ENCODE results near the gene CD37. TPM values are rescaled to one million over a fixed set of nuclear protein-coding genes. Genes with fewer than 3 reads are reported as not detected.

Gene CD37
- total RNA-seq, 1 donor from 2014 or later, result 4.0 TPM

DNA sequence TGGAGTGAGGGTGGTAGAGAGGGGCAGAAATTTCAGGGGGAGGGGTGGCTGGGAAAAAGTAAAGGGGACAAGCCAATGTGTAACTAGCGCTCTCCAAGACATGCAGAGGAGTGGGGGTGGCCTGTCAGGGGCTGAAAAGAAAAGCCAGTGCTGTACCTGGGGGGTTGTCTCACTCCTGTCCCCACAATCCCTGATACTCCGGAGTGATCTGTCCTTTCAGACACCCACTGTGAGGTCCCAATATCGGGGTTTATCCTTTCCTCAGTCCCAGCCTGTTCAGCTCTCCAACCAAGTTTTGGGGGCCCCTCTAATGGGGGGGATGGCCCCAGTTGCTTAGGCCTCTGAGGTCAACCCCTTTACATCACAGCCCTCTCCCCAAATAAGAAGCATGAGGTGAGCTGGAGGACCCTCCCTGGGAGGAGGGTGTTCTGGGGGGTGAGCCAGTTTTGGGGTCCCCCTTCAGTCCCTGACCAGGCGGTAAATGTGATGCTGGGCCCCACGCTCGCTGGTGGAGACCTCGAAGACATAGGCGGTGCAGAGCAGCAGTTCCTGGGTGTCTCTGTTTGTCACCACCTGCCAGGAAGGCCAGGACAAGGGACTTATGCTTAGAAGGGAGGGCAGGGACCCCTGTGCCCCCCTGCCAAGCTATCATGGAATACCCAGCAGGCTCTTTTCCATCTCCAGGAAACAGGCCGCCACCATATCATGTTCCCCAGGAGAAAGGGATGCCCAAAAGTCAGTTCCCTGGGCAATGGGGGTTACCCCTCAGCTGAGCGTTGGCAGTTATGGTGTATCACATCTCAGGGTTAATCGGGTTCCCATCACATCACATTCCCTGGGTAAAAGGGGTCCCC lies 5.9 kb downstream of the CD37 start:
- intact Hi-C loops (cut with DNase I), result no loop called here
- ATAC-seq (ENCODE audit: poor library complexity) (no peak), DNase-seq (no peak)

GRCh38 chr19:49342291-49342721 lies 7.1 kb downstream of the CD37 start:
- DNase-seq (no peak), ATAC-seq (ENCODE audit: poor library complexity) (no peak)
- intact Hi-C loops (cut with DNase I), result no loop called here

GRCh38 chr19:49343123-49343522 lies 7.9 kb downstream of the CD37 start:
- ATAC-seq (ENCODE audit: poor library complexity) (no peak), DNase-seq (no peak)
- intact Hi-C loops (cut with DNase I), result no loop called here

DNA sequence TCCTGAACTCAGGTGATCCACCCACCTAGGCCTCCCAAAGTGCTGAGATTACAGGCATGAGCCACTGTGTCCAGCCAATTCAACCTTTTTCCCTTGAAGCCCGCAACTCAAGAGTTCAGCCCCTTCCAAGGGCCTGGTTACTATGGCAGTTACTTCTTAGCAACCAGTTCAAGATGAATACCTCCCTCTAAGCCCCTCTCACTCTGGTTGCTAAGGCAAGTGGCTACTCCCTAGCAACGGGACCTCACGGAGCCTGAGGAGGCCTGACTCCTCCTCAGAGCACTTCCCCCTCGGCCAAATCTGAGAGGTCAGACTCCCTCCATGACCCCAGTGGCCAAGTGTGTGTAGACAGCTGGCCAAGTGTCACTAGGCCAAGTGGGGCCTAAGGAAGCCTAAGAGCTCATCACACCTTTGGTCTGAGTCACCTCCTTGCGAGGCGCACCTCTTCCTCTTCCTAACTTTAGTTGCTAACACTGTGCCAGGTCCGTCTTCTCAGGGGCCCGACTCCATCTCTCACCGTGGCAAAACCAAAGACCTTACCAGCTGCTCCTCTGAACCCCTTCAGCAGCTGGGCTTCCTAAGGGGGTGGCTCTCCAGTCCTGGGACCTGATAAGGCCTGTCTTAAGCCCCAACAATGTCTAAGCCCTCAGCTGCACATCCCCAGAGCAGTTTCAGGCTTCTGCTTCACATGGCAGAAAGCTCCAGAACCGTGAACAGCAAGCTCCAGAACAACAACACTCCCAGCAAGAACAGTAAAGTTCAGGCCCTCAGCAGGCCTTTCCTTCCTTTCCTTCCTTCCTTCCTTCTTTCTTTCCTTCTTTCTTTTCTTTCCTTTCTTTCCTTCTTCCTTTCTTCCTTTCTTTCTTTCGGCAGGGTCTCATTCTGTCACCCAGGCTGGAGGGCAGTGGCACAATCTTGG lies 9.6 kb downstream of the CD37 start:
- no peak for DNase-seq
- no peak for ATAC-seq (ENCODE audit: poor library complexity)
- intact Hi-C loops (cut with DNase I), result no loop called here

DNA sequence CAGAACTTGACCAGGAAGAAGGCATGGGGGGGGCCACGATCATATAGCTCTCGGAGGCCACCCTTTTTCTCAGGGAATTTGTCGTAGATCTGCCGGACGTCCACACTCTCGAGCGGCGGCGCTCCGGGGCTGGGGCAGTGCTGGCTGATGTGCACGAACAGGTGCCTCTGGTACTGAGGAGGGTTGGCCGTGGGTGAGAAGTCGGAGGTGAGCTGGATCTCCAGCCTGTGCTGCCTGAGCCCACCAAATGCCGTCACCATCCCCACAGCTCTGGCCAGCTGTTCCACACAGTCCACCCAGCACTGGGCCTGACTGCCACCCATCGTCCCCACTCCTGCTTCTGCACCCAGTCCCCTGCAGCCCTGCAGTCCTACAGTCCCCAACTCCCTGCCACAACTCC lies 12.0 kb downstream of the CD37 start:
- intact Hi-C loops (cut with DNase I), result no loop called here
- no peak for ATAC-seq (ENCODE audit: poor library complexity)
- no peak for DNase-seq

DNA sequence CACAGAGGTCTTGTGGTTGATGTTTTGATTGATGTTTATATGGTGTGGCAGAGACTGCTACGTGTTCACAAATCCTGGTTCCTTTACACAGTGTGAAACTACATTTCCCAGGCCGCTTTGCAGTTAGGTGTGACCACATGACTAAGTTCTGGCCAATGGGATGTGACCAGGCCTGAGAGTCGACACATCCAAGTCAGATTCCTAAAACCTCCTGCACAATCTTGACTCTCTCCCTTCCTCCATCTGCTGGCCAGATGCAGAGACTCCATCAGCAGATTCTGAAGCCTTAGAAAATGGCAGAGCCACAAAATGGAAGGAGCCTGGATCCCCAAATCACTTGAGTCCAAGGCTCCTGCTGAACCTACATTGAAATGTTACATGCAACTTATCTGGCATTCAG lies 12.6 kb downstream of the CD37 start:
- intact Hi-C loops (cut with DNase I), result no loop called here
- peak; percentile 61 for ATAC-seq (ENCODE audit: poor library complexity)

DNA sequence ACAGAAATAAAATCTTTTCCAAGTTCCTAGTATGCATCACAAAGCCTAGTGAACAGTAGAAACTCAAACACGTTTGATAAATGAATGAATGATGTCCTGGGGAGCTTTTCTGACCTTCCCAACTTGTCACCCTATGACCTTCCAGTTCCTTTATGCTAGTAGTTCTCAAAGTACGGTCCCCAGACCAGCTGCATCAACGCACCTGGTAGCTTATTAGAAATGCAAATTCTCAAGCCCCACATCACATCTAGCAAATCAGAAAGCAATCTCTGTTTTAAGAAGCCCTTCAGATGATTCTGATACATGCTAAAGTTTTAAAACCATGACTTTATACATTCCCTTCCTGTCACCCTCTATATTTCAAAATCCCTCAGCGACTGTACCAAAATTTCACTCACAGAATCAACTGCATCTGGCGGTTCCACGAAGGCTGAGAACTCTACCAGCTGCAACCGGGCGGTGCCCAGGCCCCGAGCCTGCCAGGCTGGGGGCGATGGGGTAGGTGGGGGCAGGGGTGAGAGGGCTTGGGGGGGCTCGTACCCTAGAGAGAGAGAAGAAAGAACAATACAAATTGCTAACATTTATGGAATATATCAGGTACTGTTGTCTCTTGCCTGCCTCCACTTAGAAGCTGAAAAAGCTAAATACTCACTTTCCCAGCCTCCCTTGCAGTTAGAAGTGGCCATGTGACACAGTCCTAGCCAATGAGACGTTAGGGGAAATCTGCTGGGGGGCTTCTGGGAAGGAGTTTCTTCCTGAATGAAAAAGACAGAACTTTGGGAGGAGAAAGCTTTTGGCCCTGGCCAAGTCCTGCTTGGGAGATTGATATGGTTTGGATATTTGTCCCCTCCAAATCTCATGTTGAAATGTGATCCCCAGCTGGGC lies 13.3 kb downstream of the CD37 start:
- no peak for DNase-seq
- ATAC-seq (ENCODE audit: poor library complexity), result no peak
- intact Hi-C loops (cut with DNase I), result no loop called here

More for the DNA sequence above, 12.6 kb downstream of the CD37 start:
- DNase-seq, result no peak

GRCh38 chr19:49349567-49349966 lies 14.4 kb downstream of the CD37 start:
- no peak for ATAC-seq (ENCODE audit: poor library complexity)
- intact Hi-C loops (cut with DNase I), result no loop called here
- DNase-seq, result no peak

DNA sequence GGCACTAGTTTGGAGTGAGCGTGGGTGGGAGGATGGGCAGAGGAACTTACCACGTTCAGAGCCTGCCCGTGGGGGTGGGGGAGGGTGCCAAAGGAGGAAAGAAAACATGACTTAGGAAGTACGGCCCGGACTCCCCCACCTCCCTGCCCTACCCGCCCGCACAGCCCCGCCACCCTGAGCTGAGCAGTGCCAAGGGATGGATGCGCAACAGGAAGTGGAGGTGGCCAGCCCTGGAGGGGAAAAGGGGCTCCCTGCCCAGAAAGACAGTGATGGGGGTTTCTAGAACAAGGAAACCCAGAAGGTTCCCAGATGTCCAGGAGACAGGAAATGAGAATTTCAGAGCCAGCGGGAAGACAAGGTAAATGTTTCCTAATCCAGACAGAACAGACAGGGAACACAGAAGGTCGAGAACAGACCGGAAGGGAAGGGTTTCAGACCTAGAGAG lies 20.7 kb downstream of the CD37 start:
- DNase-seq (peak; percentile 69), ATAC-seq (ENCODE audit: poor library complexity) (peak; percentile 28)
- intact Hi-C loops (cut with DNase I), result no loop called here

DNA sequence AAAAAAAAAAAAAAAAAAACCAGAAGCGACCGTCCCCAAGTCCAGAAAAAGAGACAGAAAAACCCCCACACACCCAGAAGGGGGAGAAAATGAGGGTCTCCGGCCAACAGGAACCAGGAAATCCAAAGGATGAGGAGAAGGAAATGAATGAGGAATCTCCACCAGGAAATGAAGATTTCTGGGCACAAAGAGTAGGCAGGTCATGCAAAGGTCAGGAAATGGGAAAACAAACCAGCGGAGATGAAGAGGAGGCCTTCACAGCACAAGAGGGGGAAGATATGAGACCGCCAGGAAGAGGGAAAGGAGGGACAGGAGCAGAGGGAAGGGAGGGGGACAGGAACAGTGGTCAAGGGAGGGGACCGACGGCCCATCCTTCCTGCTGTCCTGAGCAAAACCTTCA lies 21.2 kb downstream of the CD37 start:
- ATAC-seq (ENCODE audit: poor library complexity) (no peak), DNase-seq (no peak)
- intact Hi-C loops (cut with DNase I), result no loop called here

DNA sequence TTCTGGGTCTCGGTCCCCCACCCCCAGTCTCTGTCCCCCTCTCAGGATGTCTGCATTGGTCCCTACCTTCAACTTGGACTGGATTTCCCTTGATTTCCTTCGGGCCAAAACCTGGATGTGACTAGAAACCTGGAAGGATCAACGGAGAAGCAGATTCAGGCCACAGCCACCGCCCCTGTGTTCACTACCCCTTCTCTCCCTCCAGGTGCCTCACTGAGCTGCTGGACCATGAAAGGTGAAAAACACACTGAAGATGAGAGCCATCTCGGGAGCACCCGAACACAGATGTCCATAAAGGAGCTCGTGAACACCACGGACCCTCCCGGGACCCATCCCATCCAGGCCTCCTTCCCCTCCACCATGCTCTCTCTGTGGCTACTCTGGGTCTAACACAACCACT lies 22.0 kb downstream of the CD37 start:
- DNase-seq, result no peak
- intact Hi-C loops (cut with DNase I), result no loop called here
- ATAC-seq (ENCODE audit: poor library complexity), result no peak

GRCh38 chr19:49359851-49360820 lies 24.9 kb downstream of the CD37 start:
- intact Hi-C loops (cut with DNase I), result no loop called here

GRCh38 chr19:49361438-49362047 lies 26.3 kb downstream of the CD37 start:
- intact Hi-C loops (cut with DNase I), result no loop called here

More at GRCh38 chr19:49359851-49360820, 24.9 kb downstream of the CD37 start:
- ATAC-seq (ENCODE audit: poor library complexity), result no peak
- DNase-seq, result no peak

GRCh38 chr19:49362048-49362928 lies 27.1 kb downstream of the CD37 start, which contains the start of gene TEAD2:
Gene TEAD2, minus strand, starts transcription at chr19:49362416. Its CDS starts 2,341 bp downstream, at chr19:49360075.
- ATAC-seq (ENCODE audit: poor library complexity), result peak; percentile 77
- intact Hi-C loops (cut with DNase I), result no loop called here
- DNase-seq, result peak; percentile 86

More at GRCh38 chr19:49361438-49362047, 26.3 kb downstream of the CD37 start:
- ATAC-seq (ENCODE audit: poor library complexity) (peak; percentile 67), DNase-seq (peak; percentile 85)

GRCh38 chr19:49362929-49363267 lies 27.7 kb downstream of the CD37 start:
- intact Hi-C loops (cut with DNase I), result no loop called here
- DNase-seq (peak; percentile 69), ATAC-seq (ENCODE audit: poor library complexity) (peak; percentile 3)
